Calu3 (cell line): ENCODE data around the gene KCNK5. TPM values are rescaled to one million over a fixed set of nuclear protein-coding genes. Genes with fewer than 3 reads are reported as not detected.

Source experiments
- BruUV-seq: library from RNA; stranded (reverse); fragments of 400-500 nt; replicated peaks from 2 replicates; lab custom pipeline; 2021; lab: Mats Ljungman, UMichigan
- CTCF ChIA-PET: fragments of 300-600 bp; sonication (Branson Sonifier 250); formaldehyde crosslinking; loops from one replicate; lab custom pipeline; 2022; ENCODE audit warnings: antibody characterized with exemption; lab: Charles Lee
- DNase-seq: peaks from one replicate; pipeline ENCODE4 v3.0.0; 2022
- H3K27ac Mint-ChIP-seq: one replicate; pipeline ENCODE4 v1.8.0; 2022; ENCODE audit warnings: mixed read lengths; ENCODE audit not compliant: unreplicated experiment
- H3K27me3 Mint-ChIP-seq: one replicate; pipeline ENCODE4 v1.8.0; 2022; ENCODE audit warnings: mixed read lengths; ENCODE audit not compliant: unreplicated experiment
- H3K36me3 Mint-ChIP-seq: one replicate; pipeline ENCODE4 v1.8.0; 2022; ENCODE audit warnings: mild to moderate bottlenecking, moderate library complexity, mixed read lengths; ENCODE audit not compliant: insufficient read depth, unreplicated experiment
- H3K4me1 Mint-ChIP-seq: one replicate; pipeline ENCODE4 v1.8.0; 2022; ENCODE audit warnings: mild to moderate bottlenecking, low read depth, mixed read lengths; ENCODE audit not compliant: unreplicated experiment
- H3K4me3 Mint-ChIP-seq: one replicate; pipeline ENCODE4 v1.8.0; 2022; ENCODE audit warnings: mild to moderate bottlenecking, low read depth, moderate library complexity, mixed read lengths; ENCODE audit not compliant: unreplicated experiment
- H3K9me3 Mint-ChIP-seq: one replicate; pipeline ENCODE4 v1.8.0; 2022; ENCODE audit warnings: low read depth, mixed read lengths; ENCODE audit not compliant: unreplicated experiment
- CTCF ChIP-seq: fragments of 200-600 bp; IDR thresholded peaks from one replicate; pipeline ENCODE4 v1.8.0; 2022; ENCODE audit warnings: antibody characterized with exemption; ENCODE audit not compliant: unreplicated experiment
- intact Hi-C: fragments of 100-400 bp; cut with micrococcal nuclease; formaldehyde crosslinking; loops from one replicate; pipeline ENCODE4 v1.10.0; 2022; ENCODE audit not compliant: unreplicated experiment
- total RNA-seq: library from RNA; stranded (reverse); gene quantifications from 2 replicates; pipeline ENCODE4 v1.2.3, GENCODE V29; 2022

Gene KCNK5
- total RNA-seq, 1 experiment from 2014 or later, result 62.4 TPM

DNA sequence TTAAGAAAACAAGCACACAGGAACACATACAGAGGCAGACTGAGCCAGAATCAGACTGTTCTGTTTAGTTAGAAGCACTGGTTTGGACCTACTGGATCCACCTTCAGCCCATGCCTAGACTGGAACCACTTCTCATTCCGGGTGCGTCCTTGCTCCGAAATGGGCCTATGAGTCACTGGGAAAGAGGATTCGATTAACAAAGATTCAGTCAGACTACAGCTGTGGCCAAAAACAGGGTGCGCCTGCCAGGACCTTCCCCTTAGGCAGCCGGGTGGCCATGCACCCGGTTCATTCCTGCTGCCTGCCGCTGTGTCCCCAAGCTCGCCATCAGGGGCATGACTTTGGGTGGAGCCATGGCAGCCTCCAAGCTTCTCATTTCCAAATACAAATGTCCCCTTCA is 14.5 kb upstream of the KCNK5 start:
- CTCF ChIA-PET, result no interaction called here

GRCh38 chr6:39240155-39240757 is 11.0 kb upstream of the KCNK5 start:
- TF ChIP-seq CTCF, result no peak
- no peak for DNase-seq
- intact Hi-C loops, result no loop called here
- H3K4me3 Mint-ChIP-seq, result no peak overlapping the region
- H3K27ac Mint-ChIP-seq, result no peak overlapping the region
- H3K4me1 Mint-ChIP-seq, result no peaks in the 10 kb centered on the region
- no peaks in the 10 kb centered on the region for H3K9me3 Mint-ChIP-seq
- no peaks in the 10 kb centered on the region for H3K36me3 Mint-ChIP-seq
- BruUV-seq, result no TSS peak
- no peaks in the 10 kb centered on the region for H3K27me3 Mint-ChIP-seq
- CTCF ChIA-PET, result interaction anchor here (1.5 kb wide), 1 partner anchor 20 kb away, joined by 4 read pairs; no protein-coding TSS in a partner anchor

More for the DNA sequence above, 14.5 kb upstream of the KCNK5 start:
- no peak for TF ChIP-seq CTCF
- Mint-ChIP-seq H3K36me3 (no peaks in the 10 kb centered on the region), H3K4me1 (no peaks in the 10 kb centered on the region), H3K27me3 (no peaks in the 10 kb centered on the region), H3K4me3 (no peak overlapping the region), H3K9me3 (no peaks in the 10 kb centered on the region), H3K27ac (no peak overlapping the region)
- no TSS peak for BruUV-seq
- DNase-seq, result no peak
- intact Hi-C loops, result no loop called here

DNA sequence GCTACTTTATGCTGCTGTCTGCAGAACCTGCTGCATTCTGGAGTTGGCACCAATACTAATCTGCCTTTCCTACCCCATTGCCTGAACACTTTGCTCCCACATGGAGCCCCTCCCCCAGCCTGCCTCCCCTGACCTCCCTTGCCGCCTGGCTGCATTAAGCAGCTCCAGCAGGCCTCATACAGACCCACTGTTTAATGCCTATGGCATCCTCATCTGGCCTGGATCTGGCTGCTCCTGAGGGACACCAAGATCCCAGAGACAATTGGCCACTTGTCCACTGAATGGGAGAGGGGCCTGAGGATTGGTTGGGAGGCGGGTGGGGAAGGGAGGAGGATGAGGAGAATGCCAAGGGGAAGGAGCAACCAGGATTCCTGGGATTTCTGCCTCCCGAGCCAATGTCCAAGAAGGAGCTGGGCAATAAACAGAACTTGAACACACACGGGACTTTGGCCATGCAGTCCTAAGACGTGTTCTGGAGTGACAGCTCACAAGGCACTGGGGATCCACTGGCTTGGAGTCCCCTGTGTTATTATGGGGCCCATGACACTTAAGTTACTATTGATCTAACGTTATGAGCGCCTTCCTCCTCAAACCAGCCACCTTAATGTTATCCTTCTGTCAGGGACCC is 10.4 kb upstream of the KCNK5 start:
- CTCF ChIA-PET, result interaction anchor here (1.5 kb wide), 1 partner anchor 20 kb away, joined by 4 read pairs; no protein-coding TSS in a partner anchor
- intact Hi-C loops, result no loop called here
- TF ChIP-seq CTCF, result no peak
- Mint-ChIP-seq H3K4me3 (no peak overlapping the region), H3K9me3 (no peaks in the 10 kb centered on the region), H3K36me3 (no peaks in the 10 kb centered on the region), H3K27me3 (no peaks in the 10 kb centered on the region), H3K4me1 (no peaks in the 10 kb centered on the region), H3K27ac (no peak overlapping the region)
- no peak for DNase-seq
- no TSS peak for BruUV-seq

- no peak for DNase-seq
- CTCF ChIA-PET, result interaction anchor here (0.7 kb wide), 1 partner anchor 100 kb away, joined by 3 read pairs; no protein-coding TSS in a partner anchor
- no TSS peak for BruUV-seq
- Mint-ChIP-seq H3K27me3 (no peaks in the 10 kb centered on the region), H3K36me3 (no peaks in the 10 kb centered on the region), H3K4me1 (no peaks in the 10 kb centered on the region), H3K9me3 (no peaks in the 10 kb centered on the region), H3K4me3 (no peak overlapping the region), H3K27ac (no peak overlapping the region)
- TF ChIP-seq CTCF, result no peak
- intact Hi-C loops, result no loop called here
Observed at GRCh38 chr6:39236742-39237141, 7.5 kb upstream of the KCNK5 start.
